ENCODE results near the gene METTL3.

The METTL3 gene

DNA sequence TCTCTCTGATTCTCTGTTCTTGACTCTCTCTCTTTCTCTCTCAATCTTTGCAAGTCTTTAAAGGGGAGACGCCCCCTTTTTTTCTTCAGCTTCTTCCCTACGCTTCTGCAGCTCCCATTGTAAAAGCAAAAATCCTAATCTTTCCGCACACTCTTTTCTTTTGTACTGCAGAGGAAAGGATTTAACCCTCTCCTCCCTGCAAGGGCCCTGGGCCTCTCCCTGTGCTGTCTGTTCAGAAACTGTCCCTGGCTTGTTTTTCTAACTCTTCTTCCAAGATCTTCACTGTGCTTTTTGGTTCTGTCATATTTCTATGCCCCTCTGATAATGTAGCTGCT is 25.9 kb upstream of the METTL3 start:
- peak overlapping the region; percentile 54 for H3K4me2 ChIP-seq (ENCODE audit: low read length)
- H3K4me1 ChIP-seq (ENCODE audit: control insufficient read depth, insufficient read depth, low read length), result peaks cover 7% of the 10 kb centered on the region
- no peak overlapping the region for H3K9ac ChIP-seq (ENCODE audit: low read depth, low read length)
- H3K9me3 ChIP-seq (replicated peaks; ENCODE audit: low read length), result no peaks in the 10 kb centered on the region
- H3K4me3 ChIP-seq (ENCODE audit: low read length), result peak overlapping the region; percentile 2
- peaks cover 64% of the 10 kb centered on the region for H3K27me3 ChIP-seq (ENCODE audit: control insufficient read depth, insufficient read depth, low read length)
- no peaks in the 10 kb centered on the region for H3K36me3 ChIP-seq (ENCODE audit: insufficient read depth, low read length)

DNA sequence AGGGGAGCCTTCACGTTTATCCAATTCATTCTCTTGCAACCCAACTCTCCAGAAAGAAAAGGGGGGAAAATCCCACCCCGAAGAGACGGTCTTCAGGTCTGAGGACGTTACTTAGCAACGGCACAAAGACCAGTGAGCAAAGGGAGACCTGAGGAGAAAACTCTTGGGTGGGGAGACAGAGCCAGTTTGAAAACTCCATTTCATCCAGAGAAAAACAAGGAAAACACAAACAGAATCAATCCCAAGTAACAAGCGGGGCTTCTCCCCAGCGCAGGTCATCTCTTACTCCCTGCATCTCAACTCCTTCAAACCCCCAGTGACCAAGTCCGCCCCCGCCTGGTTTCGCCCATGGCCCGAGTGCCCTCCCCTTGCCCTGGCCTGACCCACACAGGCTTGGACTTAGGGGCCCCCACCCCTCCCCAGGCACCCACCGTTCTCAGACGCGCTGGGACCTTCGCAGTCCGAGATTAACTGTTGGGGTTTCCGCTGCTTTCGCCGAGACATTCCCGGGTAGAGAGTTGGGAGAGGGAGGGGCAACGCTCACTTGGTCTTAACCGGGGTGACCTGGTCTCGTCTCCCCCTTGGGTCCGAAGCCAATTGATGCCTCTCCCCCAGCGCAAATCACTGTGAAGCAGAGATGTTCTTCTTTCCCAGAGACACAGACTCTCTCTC is 25.4 kb upstream of the METTL3 start:
- Histone ChIP-seq H3K4me3 (ENCODE audit: low read length) (peak overlapping the region; percentile 2), H3K9ac (ENCODE audit: low read depth, low read length) (no peak overlapping the region)

DNA sequence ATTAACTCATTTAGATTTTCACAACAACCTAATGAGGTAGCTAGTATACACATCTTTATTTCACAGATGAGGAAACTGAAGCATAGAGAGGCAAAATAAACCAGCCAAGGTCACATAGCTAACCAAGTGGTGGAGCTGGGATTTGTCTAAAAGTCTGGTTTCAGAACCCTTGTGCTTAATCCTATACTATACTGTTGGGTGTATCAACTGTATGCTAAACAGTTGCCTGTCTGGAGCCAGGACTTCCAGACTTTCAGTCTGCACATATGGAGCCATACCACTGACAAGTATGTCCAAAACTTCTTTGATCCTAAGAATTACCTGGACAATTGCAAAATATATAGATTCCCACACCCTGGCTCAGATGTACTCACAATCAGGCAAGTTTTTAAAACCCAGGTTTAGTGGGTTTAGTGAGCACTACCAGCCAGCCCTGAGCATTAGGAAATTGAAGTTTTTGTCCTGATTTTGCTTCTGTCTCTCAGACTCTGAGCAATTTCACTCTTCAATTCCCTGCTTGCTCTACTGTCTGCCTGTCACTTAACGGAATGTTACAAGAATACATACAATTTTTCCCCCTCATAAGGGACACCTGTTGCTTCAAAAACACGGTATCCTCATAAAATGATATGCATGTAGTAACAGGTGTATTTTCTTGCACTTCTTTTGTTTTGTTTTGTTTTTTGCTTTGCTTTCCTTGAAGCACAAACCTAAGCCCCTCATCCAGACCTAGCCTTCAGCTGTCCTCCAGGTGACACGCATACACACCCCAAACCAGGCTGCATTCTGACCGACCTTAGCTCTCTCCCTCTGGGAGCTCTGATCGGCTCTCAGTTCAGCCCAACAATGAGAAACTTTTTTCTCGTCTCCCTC is 24.6 kb upstream of the METTL3 start:
- Histone ChIP-seq H3K4me2 (ENCODE audit: low read length) (no peak overlapping the region), H3K27me3 (ENCODE audit: control insufficient read depth, insufficient read depth, low read length) (peaks cover 69% of the 10 kb centered on the region), H3K4me3 (ENCODE audit: low read length) (no peak overlapping the region), H3K9ac (ENCODE audit: low read depth, low read length) (no peak overlapping the region), H3K9me3 (replicated peaks; ENCODE audit: low read length) (no peaks in the 10 kb centered on the region), H3K36me3 (ENCODE audit: insufficient read depth, low read length) (no peaks in the 10 kb centered on the region), H3K4me1 (ENCODE audit: control insufficient read depth, insufficient read depth, low read length) (peaks cover 7% of the 10 kb centered on the region)

More for the DNA sequence above, 25.4 kb upstream of the METTL3 start:
- peak overlapping the region; percentile 54 for H3K4me2 ChIP-seq (ENCODE audit: low read length)
- H3K4me1 ChIP-seq (ENCODE audit: control insufficient read depth, insufficient read depth, low read length), result peaks cover 7% of the 10 kb centered on the region
- peaks cover 65% of the 10 kb centered on the region for H3K27me3 ChIP-seq (ENCODE audit: control insufficient read depth, insufficient read depth, low read length)
- H3K9me3 ChIP-seq (replicated peaks; ENCODE audit: low read length), result no peaks in the 10 kb centered on the region
- no peaks in the 10 kb centered on the region for H3K36me3 ChIP-seq (ENCODE audit: insufficient read depth, low read length)

DNA sequence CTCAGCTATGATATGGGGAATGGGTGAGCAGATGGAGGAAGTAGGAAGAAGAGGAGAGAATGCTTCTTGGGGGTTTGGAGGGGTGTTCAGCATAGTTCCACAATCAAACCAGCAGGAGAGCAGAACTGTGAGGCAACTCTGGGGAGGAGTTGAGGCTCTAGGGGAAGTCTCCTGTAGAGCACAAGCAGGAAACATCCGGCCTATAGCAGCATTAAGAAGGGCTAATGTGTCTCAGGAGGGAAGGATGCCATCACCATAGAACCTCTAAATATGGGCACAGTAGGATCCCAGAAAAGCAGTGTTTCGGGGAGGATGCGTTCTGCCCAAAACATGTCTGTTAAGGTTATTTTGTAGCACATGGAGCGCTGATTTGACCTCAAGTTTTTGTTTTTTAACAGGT is 23.4 kb upstream of the METTL3 start:
- Histone ChIP-seq H3K9me3 (replicated peaks; ENCODE audit: low read length) (no peaks in the 10 kb centered on the region), H3K36me3 (ENCODE audit: insufficient read depth, low read length) (no peaks in the 10 kb centered on the region), H3K9ac (ENCODE audit: low read depth, low read length) (no peak overlapping the region), H3K27me3 (ENCODE audit: control insufficient read depth, insufficient read depth, low read length) (peaks cover 66% of the 10 kb centered on the region), H3K4me2 (ENCODE audit: low read length) (no peak overlapping the region), H3K4me1 (ENCODE audit: control insufficient read depth, insufficient read depth, low read length) (peaks cover 7% of the 10 kb centered on the region), H3K4me3 (ENCODE audit: low read length) (no peak overlapping the region)

DNA sequence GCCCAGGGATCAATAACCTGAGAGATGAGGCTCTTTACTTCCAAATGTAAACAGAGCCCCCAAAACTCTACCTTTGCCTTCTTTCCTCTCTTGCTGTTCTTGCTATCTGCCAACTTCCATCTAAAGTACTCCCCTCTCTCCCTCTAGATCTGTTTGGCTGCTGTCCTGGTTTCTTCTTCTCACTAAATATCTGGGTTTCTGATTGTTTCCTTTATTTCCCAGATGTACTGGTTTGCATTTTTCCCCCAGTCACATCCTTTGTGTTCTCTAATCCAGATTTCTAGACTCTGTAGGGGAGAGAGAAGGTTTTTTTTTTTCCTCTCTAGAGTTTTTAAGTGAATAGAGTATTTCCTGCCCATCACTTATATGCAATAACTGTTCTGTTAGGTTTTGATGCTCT is 22.2 kb upstream of the METTL3 start:
- no peak overlapping the region for H3K4me3 ChIP-seq (ENCODE audit: low read length)
- no peaks in the 10 kb centered on the region for H3K36me3 ChIP-seq (ENCODE audit: insufficient read depth, low read length)
- no peak overlapping the region for H3K9ac ChIP-seq (ENCODE audit: low read depth, low read length)
- no peak overlapping the region for H3K4me2 ChIP-seq (ENCODE audit: low read length)
- H3K9me3 ChIP-seq (replicated peaks; ENCODE audit: low read length), result no peaks in the 10 kb centered on the region
- peaks cover 53% of the 10 kb centered on the region for H3K27me3 ChIP-seq (ENCODE audit: control insufficient read depth, insufficient read depth, low read length)
- peaks cover 7% of the 10 kb centered on the region for H3K4me1 ChIP-seq (ENCODE audit: control insufficient read depth, insufficient read depth, low read length)

DNA sequence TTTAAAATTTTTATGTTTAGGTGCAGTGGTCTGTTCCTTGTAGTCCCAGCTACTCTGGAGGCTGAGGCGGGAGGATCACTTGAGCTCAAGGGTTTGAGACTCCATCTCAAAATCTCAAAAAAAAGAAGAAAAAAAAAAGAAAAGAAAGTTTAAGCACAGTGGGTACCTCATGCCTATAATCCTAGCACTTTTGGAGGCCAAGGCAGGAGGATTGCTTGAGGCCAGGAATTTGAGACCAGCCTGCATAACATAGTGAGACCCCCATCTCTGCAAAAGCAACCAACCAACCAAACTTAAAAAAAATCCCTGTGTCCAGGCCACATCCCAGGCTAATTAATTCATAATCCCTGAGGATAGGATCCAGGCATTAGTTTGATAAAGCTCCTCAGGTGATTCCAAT is 18.4 kb upstream of the METTL3 start:
- Histone ChIP-seq H3K36me3 (ENCODE audit: insufficient read depth, low read length) (no peaks in the 10 kb centered on the region), H3K9me3 (replicated peaks; ENCODE audit: low read length) (no peaks in the 10 kb centered on the region), H3K27me3 (ENCODE audit: control insufficient read depth, insufficient read depth, low read length) (peaks cover 31% of the 10 kb centered on the region), H3K4me2 (ENCODE audit: low read length) (no peak overlapping the region), H3K4me3 (ENCODE audit: low read length) (no peak overlapping the region), H3K9ac (ENCODE audit: low read depth, low read length) (no peak overlapping the region), H3K4me1 (ENCODE audit: control insufficient read depth, insufficient read depth, low read length) (no peaks in the 10 kb centered on the region)

DNA sequence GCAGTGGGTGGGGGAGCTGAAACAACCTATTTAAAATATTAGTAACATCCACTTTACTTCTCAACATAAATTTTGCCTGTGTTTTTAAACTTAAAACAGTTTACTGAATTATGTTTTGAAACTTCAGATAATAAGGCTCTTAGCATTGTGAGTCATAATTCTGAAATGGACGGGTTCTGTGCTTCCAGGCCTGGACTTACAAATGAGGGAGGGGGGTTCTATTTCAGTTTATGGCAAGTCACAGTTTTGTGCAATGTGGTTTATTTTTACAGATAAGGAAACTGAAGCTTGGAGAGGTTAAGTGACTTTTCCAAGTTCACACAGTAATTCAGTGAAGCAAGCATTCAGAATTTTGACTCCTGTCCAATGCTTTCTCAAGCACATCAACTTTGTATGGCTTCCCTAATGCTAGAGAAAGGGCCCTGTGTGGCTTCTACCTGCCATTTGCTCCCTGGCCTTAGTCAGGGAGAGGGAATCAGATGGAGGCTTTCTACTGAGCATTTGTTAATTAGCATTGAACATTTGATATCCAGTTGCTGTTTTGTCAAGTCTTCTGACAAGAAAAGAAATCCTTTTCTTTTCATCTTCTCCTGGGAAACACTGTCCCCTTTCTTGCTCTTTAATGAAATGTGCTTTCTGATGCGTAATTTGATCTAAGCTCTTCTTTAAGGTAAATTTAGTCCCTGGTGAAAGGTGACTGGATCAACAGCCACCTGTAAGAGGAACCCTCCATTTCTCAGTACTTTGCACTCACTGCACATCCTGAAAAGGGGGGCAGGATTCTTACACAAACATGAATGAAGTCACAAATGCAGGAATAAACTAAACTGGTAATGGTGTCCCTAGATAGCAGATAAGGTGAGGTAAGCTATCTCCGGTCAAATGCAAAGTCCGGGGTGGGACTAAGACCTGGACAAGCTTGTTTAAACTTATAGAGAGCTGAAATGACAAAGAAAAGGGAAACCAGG is 17.5 kb upstream of the METTL3 start:
- Histone ChIP-seq H3K27me3 (ENCODE audit: control insufficient read depth, insufficient read depth, low read length) (peaks cover 22% of the 10 kb centered on the region), H3K9me3 (replicated peaks; ENCODE audit: low read length) (no peaks in the 10 kb centered on the region), H3K4me1 (ENCODE audit: control insufficient read depth, insufficient read depth, low read length) (no peaks in the 10 kb centered on the region), H3K4me3 (ENCODE audit: low read length) (no peak overlapping the region), H3K9ac (ENCODE audit: low read depth, low read length) (no peak overlapping the region), H3K4me2 (ENCODE audit: low read length) (no peak overlapping the region), H3K36me3 (ENCODE audit: insufficient read depth, low read length) (no peaks in the 10 kb centered on the region)

DNA sequence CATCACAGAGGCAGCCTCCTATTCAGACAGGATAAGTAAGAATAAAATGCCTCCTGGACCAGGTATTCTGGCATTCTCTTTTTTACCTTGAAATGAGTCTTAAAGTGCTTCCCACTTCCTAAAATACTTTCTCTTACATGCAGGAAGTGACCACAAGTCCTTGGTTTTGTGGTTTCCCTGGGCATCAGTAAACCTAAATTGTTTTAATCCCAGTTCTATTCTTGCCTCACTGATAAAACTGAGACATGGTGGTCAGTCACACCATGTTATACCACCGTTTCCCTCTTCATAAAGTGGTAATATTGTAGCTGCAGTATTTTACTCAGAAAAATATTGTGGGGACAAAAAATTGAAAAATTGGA is 16.2 kb upstream of the METTL3 start:
- Histone ChIP-seq H3K4me3 (ENCODE audit: low read length) (no peak overlapping the region), H3K9ac (ENCODE audit: low read depth, low read length) (no peak overlapping the region), H3K4me1 (ENCODE audit: control insufficient read depth, insufficient read depth, low read length) (no peaks in the 10 kb centered on the region), H3K4me2 (ENCODE audit: low read length) (no peak overlapping the region), H3K36me3 (ENCODE audit: insufficient read depth, low read length) (no peaks in the 10 kb centered on the region), H3K9me3 (replicated peaks; ENCODE audit: low read length) (no peaks in the 10 kb centered on the region), H3K27me3 (ENCODE audit: control insufficient read depth, insufficient read depth, low read length) (peaks cover 14% of the 10 kb centered on the region)

DNA sequence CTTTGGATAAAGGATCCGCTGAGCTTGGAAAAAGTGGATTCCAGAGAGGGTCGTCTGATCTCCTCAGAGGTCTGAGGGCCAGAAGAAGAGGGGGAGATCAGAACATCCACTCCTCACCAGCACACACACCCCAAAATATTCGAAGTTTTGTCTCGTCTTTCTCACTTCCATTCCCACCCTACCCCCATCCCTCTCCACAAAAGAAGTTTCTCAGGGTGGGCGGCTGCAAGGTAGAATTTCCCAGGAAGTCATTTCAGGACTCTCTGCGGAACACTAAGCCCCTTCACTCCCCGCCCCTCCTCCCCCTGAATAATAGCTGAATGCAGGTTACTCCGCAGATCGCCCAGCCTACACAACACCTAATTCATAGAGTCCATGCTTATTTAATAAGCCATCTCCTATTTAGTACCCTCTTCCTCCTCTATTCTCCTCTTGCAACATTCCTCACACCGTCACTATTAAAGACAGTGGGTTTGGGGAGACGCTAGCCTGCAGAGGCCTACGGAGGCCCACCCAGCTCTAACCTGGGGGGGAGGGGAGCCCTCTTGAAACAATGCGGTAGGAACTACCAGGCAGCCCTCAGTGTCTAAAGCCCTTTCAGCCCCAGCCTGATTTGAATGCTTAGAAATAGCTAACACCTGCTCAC is 15.7 kb upstream of the METTL3 start:
- Histone ChIP-seq H3K27me3 (ENCODE audit: control insufficient read depth, insufficient read depth, low read length) (peaks cover 12% of the 10 kb centered on the region), H3K4me3 (ENCODE audit: low read length) (peak overlapping the region; percentile 73), H3K4me2 (ENCODE audit: low read length) (peak overlapping the region; percentile 84), H3K9ac (ENCODE audit: low read depth, low read length) (no peak overlapping the region), H3K9me3 (replicated peaks; ENCODE audit: low read length) (no peaks in the 10 kb centered on the region), H3K36me3 (ENCODE audit: insufficient read depth, low read length) (no peaks in the 10 kb centered on the region), H3K4me1 (ENCODE audit: control insufficient read depth, insufficient read depth, low read length) (no peaks in the 10 kb centered on the region)

DNA sequence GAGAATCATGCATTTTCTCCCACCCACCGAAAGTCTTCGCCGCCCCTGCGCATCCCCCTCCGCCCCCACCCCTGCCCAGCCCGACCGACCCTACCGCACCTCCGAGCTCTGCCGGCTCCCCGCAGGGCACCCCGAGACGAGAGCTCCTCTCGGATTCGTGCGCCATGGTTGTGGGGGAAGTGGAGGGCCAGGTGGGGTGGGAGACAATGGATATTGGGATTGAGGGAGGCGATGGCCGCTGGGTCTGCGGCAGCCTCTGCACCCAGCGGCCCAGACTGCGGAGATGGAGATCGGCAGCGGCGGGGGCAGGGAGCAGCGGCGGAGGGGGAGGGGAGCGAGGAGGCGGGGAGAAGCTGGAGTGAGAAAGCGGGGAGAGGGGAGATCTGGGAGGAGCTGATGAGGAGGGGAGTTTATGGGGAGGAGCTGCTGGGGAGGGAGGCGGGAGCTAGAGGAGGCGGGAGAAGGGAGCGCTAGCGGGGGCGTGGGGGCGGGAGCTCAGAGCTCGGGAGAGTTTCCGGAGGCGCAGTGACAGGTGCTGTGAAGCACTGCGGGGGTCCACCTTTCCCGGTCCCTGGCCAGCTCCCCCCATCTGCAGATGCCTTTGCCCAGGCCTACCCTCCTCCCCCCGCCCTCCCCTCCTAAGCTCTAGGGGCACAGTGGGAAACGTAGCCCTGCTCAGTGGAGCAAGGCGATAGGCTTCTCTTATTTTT is 15.0 kb upstream of the METTL3 start, which contains the start of gene SALL2:
SALL2 (minus strand) TSS at position 385 of the 710 bp plus-strand sequence; CDS start at position 166, 219 bp downstream.
- H3K4me2 ChIP-seq (ENCODE audit: low read length), result peak within 1 kb of the TSS; percentile 84
- peaks cover 11% of the 10 kb centered on the region for H3K27me3 ChIP-seq (ENCODE audit: control insufficient read depth, insufficient read depth, low read length)
- H3K9ac ChIP-seq (ENCODE audit: low read depth, low read length), result peak within 1 kb of the TSS; percentile 48
- no peaks in the 10 kb centered on the region for H3K9me3 ChIP-seq (replicated peaks; ENCODE audit: low read length)
- H3K4me3 ChIP-seq (ENCODE audit: low read length), result peak within 1 kb of the TSS; percentile 73
- no peaks in the 10 kb centered on the region for H3K36me3 ChIP-seq (ENCODE audit: insufficient read depth, low read length)
- no peaks in the 10 kb centered on the region for H3K4me1 ChIP-seq (ENCODE audit: control insufficient read depth, insufficient read depth, low read length)

Data from skeletal muscle satellite cell (primary cell).